22Rv1 (cell line): ENCODE measurements around the gene FAU.

Experiments used
- ZFX ChIP-seq: fragments of 450-650 bp; IDR thresholded peaks from 2 replicates; pipeline ENCODE4 v1.6.1; 2017; ENCODE audit warnings: antibody characterized with exemption, borderline replicate concordance
- TF ChIP-seq, protein P1 (sequence below): fragments of 450-650 bp; IDR thresholded peaks from 2 replicates; pipeline ENCODE4 v1.5.1; 2017; ENCODE audit warnings: mild to moderate bottlenecking

DNA sequence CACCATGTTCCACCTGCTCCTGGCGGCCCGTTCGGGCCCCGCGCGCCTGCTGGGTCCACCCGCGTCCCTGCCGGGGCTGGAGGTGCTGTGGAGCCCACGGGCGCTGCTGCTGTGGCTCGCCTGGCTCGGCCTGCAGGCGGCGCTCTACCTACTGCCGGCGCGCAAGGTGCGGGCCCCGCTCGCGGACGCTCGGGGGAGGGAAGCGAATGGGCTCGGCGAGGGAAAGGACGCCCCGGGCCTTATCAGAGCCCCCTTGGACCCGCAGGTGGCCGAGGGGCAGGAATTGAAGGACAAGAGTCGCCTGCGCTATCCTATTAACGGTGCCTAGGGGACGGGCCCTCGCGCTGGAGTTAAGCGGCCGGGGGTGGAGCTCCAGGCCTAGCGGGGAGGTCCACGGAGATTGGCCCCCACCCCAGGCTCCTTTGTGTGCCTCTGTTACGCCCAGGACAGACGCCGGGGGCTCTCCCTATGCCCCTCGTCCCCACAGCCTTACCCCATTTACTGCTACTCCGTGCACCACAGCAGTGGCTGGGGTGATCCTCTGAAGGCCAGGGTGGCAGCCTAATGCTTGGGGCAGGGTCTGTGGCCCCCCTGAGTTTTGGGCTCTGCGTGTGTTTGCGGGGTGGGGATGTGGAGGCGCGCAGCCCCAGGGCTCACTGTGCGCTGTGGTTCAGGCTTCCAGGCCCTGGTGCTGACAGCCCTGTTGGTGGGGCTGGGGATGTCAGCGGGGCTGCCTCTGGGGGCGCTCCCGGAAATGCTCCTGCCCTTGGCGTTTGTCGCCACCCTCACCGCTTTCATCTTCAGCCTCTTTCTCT is 9.2 kb downstream of the FAU start:
- TF ChIP-seq, protein P1, sequence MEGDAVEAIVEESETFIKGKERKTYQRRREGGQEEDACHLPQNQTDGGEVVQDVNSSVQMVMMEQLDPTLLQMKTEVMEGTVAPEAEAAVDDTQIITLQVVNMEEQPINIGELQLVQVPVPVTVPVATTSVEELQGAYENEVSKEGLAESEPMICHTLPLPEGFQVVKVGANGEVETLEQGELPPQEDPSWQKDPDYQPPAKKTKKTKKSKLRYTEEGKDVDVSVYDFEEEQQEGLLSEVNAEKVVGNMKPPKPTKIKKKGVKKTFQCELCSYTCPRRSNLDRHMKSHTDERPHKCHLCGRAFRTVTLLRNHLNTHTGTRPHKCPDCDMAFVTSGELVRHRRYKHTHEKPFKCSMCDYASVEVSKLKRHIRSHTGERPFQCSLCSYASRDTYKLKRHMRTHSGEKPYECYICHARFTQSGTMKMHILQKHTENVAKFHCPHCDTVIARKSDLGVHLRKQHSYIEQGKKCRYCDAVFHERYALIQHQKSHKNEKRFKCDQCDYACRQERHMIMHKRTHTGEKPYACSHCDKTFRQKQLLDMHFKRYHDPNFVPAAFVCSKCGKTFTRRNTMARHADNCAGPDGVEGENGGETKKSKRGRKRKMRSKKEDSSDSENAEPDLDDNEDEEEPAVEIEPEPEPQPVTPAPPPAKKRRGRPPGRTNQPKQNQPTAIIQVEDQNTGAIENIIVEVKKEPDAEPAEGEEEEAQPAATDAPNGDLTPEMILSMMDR: peak; percentile 98
- no peak for TF ChIP-seq ZFX
